Measurements from ENCODE around the gene PLPPR4. TPM values are rescaled to one million over a fixed set of nuclear protein-coding genes. Genes with fewer than 3 reads are reported as not detected.

Gene PLPPR4
- total RNA-seq, 1 donor, result 2.2 TPM

DNA sequence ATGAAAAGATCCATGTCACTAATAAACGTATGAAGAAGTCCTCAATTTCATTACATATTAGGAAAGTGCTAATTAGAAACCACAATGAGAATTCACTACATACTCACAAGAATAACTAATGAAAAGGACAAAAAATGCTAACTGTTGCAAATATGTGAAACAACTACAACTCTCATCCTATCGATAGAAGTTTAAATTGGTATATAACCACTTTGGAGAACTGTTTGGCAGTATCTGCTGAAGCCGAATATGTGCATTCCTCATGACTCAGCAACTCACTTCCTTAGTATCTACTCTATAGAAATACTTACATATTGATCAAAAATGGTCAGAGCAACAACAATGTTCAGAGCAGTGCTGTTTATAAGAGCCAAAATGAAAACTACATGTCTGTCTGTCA lies 66.8 kb downstream of the PLPPR4 start:
- no peak for DNase-seq (ENCODE audit: low read depth)
- no peak overlapping the region for H3K4me3 ChIP-seq (ENCODE audit: low read depth, low read length)

DNA sequence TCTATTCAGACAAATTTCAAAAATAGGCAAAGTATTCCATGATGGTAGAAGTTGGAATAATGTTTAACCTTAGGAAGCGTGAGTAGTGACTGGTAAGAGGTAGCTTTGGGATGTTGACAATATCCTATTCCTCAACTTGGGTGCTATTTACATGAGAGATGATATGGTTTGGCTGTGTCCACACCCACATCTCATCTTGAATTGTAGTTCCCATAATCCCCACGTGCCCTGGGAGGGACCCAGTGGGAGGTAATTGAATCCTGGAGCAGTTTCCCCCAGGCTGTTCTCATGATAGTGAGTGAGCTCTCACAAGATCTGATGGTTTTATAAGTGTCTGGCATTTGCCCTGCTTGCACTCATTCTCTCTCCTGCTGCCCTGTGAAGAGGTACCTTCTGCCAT lies 67.3 kb downstream of the PLPPR4 start:
- no peak overlapping the region for H3K4me3 ChIP-seq (ENCODE audit: low read depth, low read length)
- DNase-seq (ENCODE audit: low read depth), result no peak
- TF ChIP-seq, protein P1, sequence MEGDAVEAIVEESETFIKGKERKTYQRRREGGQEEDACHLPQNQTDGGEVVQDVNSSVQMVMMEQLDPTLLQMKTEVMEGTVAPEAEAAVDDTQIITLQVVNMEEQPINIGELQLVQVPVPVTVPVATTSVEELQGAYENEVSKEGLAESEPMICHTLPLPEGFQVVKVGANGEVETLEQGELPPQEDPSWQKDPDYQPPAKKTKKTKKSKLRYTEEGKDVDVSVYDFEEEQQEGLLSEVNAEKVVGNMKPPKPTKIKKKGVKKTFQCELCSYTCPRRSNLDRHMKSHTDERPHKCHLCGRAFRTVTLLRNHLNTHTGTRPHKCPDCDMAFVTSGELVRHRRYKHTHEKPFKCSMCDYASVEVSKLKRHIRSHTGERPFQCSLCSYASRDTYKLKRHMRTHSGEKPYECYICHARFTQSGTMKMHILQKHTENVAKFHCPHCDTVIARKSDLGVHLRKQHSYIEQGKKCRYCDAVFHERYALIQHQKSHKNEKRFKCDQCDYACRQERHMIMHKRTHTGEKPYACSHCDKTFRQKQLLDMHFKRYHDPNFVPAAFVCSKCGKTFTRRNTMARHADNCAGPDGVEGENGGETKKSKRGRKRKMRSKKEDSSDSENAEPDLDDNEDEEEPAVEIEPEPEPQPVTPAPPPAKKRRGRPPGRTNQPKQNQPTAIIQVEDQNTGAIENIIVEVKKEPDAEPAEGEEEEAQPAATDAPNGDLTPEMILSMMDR (IDR thresholded peaks at IDR 0.05; ENCODE audit: insufficient read depth, low read depth, low read length), result no peak

More for the DNA sequence above, 66.8 kb downstream of the PLPPR4 start:
- TF ChIP-seq, protein P1 (IDR thresholded peaks at IDR 0.05; ENCODE audit: insufficient read depth, low read depth, low read length), result no peak

DNA sequence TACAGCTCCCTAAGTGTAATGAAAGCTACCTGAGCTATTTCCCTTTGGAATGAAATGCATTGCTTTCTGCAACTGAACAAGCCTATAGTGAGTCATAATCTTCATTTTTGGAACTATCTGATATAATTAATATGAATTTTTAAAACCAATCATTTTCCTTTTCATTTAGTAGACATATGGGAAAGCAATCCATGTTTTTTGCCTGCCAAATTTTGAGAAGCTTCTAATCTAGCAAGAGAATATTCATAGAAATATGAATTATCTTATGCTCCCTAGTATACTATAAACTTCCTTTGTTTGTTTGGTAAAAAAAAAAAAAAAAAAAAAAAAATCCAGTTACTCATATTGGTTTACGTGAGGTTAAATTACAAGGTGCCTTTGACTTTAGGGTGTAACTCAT lies 68.3 kb downstream of the PLPPR4 start:
- no peak for DNase-seq (ENCODE audit: low read depth)
- TF ChIP-seq, protein P1 (IDR thresholded peaks at IDR 0.05; ENCODE audit: insufficient read depth, low read depth, low read length), result no peak

DNA sequence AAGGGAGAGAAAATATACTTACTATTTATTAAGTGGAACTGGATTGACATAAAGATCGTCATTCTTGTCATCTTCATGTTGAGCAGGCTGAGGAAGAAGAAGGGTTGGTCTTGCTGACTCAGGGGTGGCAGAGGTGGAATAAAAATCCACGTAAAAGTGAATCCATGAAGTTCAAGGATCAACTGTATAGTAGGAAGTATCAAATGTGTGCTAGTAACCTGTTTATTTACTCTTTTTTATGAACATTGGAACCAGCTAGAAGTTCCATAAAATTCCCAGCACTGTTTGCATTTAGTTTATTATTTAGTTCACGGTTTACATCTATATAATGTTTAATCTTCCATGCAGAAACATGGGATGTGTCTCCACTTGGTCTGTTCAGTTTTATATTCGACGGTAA lies 70.7 kb downstream of the PLPPR4 start:
- no peak for DNase-seq (ENCODE audit: low read depth)
- H3K4me3 ChIP-seq (ENCODE audit: low read depth, low read length), result no peak overlapping the region
- TF ChIP-seq, protein P1 (IDR thresholded peaks at IDR 0.05; ENCODE audit: insufficient read depth, low read depth, low read length), result no peak

More for the DNA sequence above, 68.3 kb downstream of the PLPPR4 start:
- no peak overlapping the region for H3K4me3 ChIP-seq (ENCODE audit: low read depth, low read length)

DNA sequence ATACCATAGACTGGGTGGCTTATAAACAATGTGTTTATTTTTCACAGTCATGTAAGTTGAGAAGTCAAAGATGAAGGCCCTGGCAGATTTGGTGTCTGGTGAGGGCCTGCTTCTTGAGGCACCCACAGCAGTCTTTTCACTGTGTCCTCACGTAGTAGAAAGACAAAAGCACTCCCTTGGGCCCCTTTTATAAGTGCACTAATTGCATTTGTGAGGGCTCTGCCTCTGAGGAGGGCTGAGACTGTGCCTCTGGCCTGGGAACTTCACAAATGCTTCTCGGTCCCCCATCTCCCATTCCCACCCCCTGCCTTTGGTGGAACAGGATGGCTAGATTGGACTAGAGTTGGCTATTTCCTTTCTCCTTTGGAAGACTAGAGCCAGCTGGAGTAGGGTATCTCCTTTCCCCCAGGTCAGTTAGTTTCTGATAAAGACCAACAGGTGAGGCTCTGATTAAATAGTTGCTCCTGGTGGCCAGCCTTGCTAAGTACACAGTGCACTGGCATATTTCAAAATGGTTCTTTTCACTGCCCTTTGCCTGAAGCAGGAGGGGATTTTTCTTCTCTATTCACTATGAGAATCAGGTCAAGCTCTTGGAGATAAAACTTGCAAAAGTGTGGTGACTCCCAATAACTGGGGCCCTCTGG lies 82.9 kb downstream of the PLPPR4 start:
- TF ChIP-seq, protein P1 (IDR thresholded peaks at IDR 0.05; ENCODE audit: insufficient read depth, low read depth, low read length), result no peak
- no peak for DNase-seq (ENCODE audit: low read depth)
- no peak overlapping the region for H3K4me3 ChIP-seq (ENCODE audit: low read depth, low read length)

DNA sequence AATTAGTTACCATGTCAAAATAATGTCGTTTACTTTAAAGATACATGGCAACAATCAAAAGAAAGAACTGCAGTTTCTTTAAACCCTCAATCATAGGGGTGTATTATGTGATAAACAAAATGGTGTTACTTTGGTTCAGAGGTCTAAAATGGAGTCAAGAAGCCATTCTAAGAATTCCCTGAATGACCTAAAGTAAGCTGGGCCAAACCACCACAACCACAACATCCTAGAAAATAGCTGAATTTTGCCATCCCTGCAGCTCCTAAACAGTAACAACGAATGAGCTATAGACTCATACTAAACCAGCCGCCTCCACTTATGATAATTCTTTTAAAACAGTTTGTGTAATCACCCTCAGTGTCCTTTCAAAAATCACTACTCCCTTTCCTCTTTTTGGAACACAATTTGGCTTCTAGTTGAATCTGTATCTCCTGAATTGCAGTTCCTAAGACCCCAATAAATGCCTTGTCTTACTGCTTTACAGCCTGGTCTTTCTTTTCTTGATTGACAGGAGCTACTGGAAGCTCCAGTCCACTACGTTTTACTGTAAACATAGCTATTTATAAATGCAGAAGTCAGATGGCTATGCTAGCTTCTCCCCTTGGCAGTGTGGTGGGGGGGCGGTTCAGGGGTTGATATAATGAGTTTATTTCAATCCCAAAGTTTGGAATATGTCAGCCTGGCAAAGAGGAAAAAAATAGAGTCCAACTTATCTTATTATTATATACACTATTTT lies 84.3 kb downstream of the PLPPR4 start:
- no peak overlapping the region for H3K4me3 ChIP-seq (ENCODE audit: low read depth, low read length)
- peak; percentile 13 for DNase-seq (ENCODE audit: low read depth)
- TF ChIP-seq, protein P1 (IDR thresholded peaks at IDR 0.05; ENCODE audit: insufficient read depth, low read depth, low read length), result no peak
